ENCODE data around the gene GPATCH2.

The GPATCH2 gene

DNA sequence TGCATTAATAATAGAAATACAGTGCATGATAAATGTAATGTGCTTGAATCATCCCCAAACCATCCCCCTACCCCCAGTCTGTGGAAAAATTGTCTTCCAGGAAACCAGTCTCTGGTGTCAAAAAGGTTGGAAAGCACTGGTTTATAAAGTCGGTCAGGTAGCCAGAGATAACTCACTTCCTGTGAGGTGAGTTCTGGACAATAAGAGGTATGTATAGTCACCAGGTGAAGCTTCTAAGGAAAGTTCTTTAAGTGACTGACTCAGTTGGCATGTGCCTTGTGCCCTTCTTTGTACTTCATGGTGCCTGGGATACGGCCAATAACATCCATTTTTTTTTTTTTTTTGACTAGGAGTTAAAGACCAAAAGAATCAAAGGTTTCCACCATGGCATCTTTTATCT, 103.7 kb downstream of the GPATCH2 start:
- Histone ChIP-seq H3K79me2 (ENCODE audit: control insufficient read depth, insufficient read depth, low read length, poor library complexity) (no peaks in the 10 kb centered on the region), H2BK120ac (ENCODE audit: insufficient read depth, low read length, poor library complexity) (no peak overlapping the region), H3K18ac (ENCODE audit: low read length) (no peak overlapping the region), H2BK12ac (ENCODE audit: low read length) (no peak overlapping the region), H3K27me3 (ENCODE audit: insufficient read depth, low read length) (no peaks in the 10 kb centered on the region), H3K9me3 (ENCODE audit: insufficient read depth, low read depth, low read length) (no peaks in the 10 kb centered on the region), H4K8ac (ENCODE audit: low read depth, low read length) (no peak overlapping the region), H4K91ac (ENCODE audit: low read depth, low read length) (no peak overlapping the region), H3K4me1 (ENCODE audit: control insufficient read depth in 1 of 2, insufficient read depth in 2 of 2, low read length in 2 of 2) (no peaks in the 10 kb centered on the region), H3K4me2 (ENCODE audit: low read length) (no peak overlapping the region), H2AFZ (ENCODE audit: insufficient read depth, low read length, poor library complexity) (no peak overlapping the region), H3K27ac (ENCODE audit: low read depth, low read length) (no peak overlapping the region), H4K12ac (ENCODE audit: low read depth, low read length) (no peak overlapping the region), H3K79me1 (ENCODE audit: low read length) (no peaks in the 10 kb centered on the region), H3K36me3 (ENCODE audit: control insufficient read depth in 1 of 2, insufficient read depth in 2 of 2, low read length in 2 of 2) (no peaks in the 10 kb centered on the region), H3K4me3 (ENCODE audit: low read depth, low read length) (no peak overlapping the region), H2BK5ac (ENCODE audit: low read depth, low read length, poor library complexity) (no peak overlapping the region), H2AK5ac (ENCODE audit: low read length) (no peak overlapping the region), H3K4ac (ENCODE audit: low read depth, low read length) (no peak overlapping the region), H3K9ac (ENCODE audit: low read length) (no peak overlapping the region), H3K14ac (ENCODE audit: low read length) (no peak overlapping the region), H3K23ac (ENCODE audit: low read length) (no peak overlapping the region)
- no CpG with 5 or more reads among the region's 2 CpGs for WGBS (ENCODE audit: extremely low coverage, insufficient coverage, insufficient read length)
- DNase-seq, result peak; percentile 3 to 61

DNA sequence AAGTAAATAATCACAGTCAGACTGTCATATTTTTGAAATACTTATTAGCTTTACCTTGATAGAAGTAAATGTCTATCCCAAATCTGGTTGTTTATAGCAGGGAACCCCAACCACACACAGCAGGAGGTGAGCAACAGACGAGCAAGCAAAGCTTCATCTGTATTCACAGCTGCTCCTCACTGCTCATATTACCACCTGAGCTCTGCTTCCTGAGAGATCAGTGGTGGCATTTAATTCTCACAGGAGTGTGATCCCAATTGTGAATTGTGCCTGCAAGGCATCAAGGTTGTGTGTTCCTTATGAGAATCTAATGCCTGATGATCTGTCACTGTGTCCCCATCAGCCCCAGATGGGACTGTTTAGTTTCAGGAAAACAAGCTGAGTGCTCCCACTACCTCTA, 104.3 kb downstream of the GPATCH2 start:
- Histone ChIP-seq H3K4me1 (ENCODE audit: control insufficient read depth in 1 of 2, insufficient read depth in 2 of 2, low read length in 2 of 2) (no peaks in the 10 kb centered on the region), H2AFZ (ENCODE audit: insufficient read depth, low read length, poor library complexity) (no peak overlapping the region), H3K79me2 (ENCODE audit: control insufficient read depth, insufficient read depth, low read length, poor library complexity) (no peaks in the 10 kb centered on the region), H4K91ac (ENCODE audit: low read depth, low read length) (no peak overlapping the region), H2BK5ac (ENCODE audit: low read depth, low read length, poor library complexity) (no peak overlapping the region), H3K23ac (ENCODE audit: low read length) (no peak overlapping the region), H3K4me3 (ENCODE audit: low read depth, low read length) (no peak overlapping the region), H4K8ac (ENCODE audit: low read depth, low read length) (no peak overlapping the region), H3K27ac (ENCODE audit: low read depth, low read length) (no peak overlapping the region), H3K27me3 (ENCODE audit: insufficient read depth, low read length) (no peaks in the 10 kb centered on the region), H3K18ac (ENCODE audit: low read length) (no peak overlapping the region), H3K4me2 (ENCODE audit: low read length) (no peak overlapping the region), H3K14ac (ENCODE audit: low read length) (no peak overlapping the region), H3K9ac (ENCODE audit: low read length) (peak overlapping the region; percentile 28), H2AK5ac (ENCODE audit: low read length) (no peak overlapping the region), H3K9me3 (ENCODE audit: insufficient read depth, low read depth, low read length) (no peaks in the 10 kb centered on the region), H4K12ac (ENCODE audit: low read depth, low read length) (no peak overlapping the region), H2BK120ac (ENCODE audit: insufficient read depth, low read length, poor library complexity) (no peak overlapping the region), H2BK12ac (ENCODE audit: low read length) (no peak overlapping the region), H3K79me1 (ENCODE audit: low read length) (no peaks in the 10 kb centered on the region), H3K4ac (ENCODE audit: low read depth, low read length) (no peak overlapping the region), H3K36me3 (ENCODE audit: control insufficient read depth in 1 of 2, insufficient read depth in 2 of 2, low read length in 2 of 2) (no peaks in the 10 kb centered on the region)
- no CpG with 5 or more reads among the region's 1 CpG for WGBS (ENCODE audit: extremely low coverage, insufficient coverage, insufficient read length)
- DNase-seq, result no peak

DNA sequence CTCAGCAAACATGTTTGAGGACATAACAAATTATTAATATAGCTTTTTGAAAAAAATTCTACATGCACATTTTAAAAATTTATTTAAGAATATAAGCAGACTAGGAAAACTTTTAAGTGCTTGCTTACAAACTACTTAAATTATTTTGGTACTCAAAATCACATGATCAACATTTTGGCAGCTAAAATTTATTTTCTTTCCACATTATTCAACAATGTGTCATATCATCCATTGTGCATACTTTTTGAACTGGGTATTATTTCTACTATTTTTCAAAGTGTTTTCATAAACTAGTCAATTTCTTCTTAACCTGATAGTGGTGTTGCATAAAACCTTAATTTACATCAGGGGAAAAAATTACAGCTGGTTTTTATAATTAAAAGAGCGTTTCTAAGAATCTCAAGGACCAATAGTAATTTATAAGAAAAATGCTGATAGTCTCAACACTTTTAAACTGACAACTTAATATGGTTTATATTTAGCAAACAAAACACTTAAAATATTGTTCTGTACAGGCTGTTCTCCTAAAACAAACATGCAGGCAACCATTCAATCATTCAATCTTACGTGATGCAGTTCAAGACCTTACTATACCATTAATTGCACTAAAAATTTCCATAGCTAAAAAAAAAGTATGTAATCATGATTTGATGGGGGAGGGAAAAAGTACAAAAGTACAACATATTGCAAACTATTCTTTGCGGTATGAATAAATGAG, 105.0 kb downstream of the GPATCH2 start:
- Histone ChIP-seq H2AFZ (ENCODE audit: insufficient read depth, low read length, poor library complexity) (no peak overlapping the region), H3K79me1 (ENCODE audit: low read length) (no peaks in the 10 kb centered on the region), H3K36me3 (ENCODE audit: control insufficient read depth in 1 of 2, insufficient read depth in 2 of 2, low read length in 2 of 2) (no peaks in the 10 kb centered on the region), H3K9me3 (ENCODE audit: insufficient read depth, low read depth, low read length) (no peaks in the 10 kb centered on the region), H2BK120ac (ENCODE audit: insufficient read depth, low read length, poor library complexity) (no peak overlapping the region), H3K79me2 (ENCODE audit: control insufficient read depth, insufficient read depth, low read length, poor library complexity) (no peaks in the 10 kb centered on the region), H3K4ac (ENCODE audit: low read depth, low read length) (no peak overlapping the region), H2BK12ac (ENCODE audit: low read length) (no peak overlapping the region), H3K9ac (ENCODE audit: low read length) (no peak overlapping the region), H4K8ac (ENCODE audit: low read depth, low read length) (no peak overlapping the region), H3K4me2 (ENCODE audit: low read length) (no peak overlapping the region), H2AK5ac (ENCODE audit: low read length) (no peak overlapping the region), H2BK5ac (ENCODE audit: low read depth, low read length, poor library complexity) (no peak overlapping the region), H3K27me3 (ENCODE audit: insufficient read depth, low read length) (no peaks in the 10 kb centered on the region), H3K18ac (ENCODE audit: low read length) (no peak overlapping the region), H3K4me3 (ENCODE audit: low read depth, low read length) (no peak overlapping the region), H3K14ac (ENCODE audit: low read length) (no peak overlapping the region), H3K23ac (ENCODE audit: low read length) (no peak overlapping the region), H3K4me1 (ENCODE audit: control insufficient read depth in 1 of 2, insufficient read depth in 2 of 2, low read length in 2 of 2) (no peaks in the 10 kb centered on the region), H4K91ac (ENCODE audit: low read depth, low read length) (no peak overlapping the region), H3K27ac (ENCODE audit: low read depth, low read length) (no peak overlapping the region), H4K12ac (ENCODE audit: low read depth, low read length) (no peak overlapping the region)
- no CpG with 5 or more reads among the region's 3 CpGs for WGBS (ENCODE audit: extremely low coverage, insufficient coverage, insufficient read length)
- DNase-seq, result no peak

DNA sequence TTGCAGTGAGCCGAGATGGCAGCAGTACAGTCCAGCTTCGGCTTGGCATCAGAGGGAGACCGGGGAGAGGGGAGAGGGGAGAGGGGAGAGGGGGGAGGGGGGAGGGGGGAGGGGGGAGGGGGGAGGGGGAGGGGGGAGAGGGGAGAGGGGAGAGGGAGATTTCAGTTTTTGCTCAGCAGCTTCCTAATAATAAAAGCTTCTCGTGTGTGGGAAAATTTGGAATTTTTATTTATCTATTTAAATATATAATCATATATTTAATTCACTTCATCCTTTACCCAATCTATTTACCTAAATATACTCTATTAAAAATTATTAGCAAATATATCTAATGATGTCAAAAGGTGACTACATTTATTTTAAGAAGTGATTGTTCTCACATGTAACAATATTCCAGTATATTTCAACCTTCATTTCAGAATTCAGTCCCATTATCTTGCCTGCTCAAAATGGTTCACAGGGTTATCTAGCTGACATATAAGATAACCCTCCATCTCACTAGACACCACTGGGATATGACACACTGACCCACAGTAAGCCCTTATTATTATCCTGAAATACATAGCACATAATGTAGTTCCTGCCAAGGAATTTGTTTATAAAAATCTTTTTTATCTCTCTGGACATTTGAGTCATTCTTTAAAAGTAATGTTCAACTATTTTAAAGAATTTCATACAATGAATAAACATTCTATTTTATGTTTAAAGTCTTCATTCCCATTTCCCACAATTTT, 105.9 kb downstream of the GPATCH2 start:
- H3K79me1 ChIP-seq (ENCODE audit: low read length), result no peaks in the 10 kb centered on the region
- H4K12ac ChIP-seq (ENCODE audit: low read depth, low read length), result no peak overlapping the region
- WGBS (ENCODE audit: extremely low coverage, insufficient coverage, insufficient read length), result no CpG with 5 or more reads among the region's 4 CpGs
- H3K9ac ChIP-seq (ENCODE audit: low read length), result no peak overlapping the region
- DNase-seq, result no peak
- H3K23ac ChIP-seq (ENCODE audit: low read length), result no peak overlapping the region
- no peak overlapping the region for H3K4ac ChIP-seq (ENCODE audit: low read depth, low read length)
- no peak overlapping the region for H3K18ac ChIP-seq (ENCODE audit: low read length)
- H4K91ac ChIP-seq (ENCODE audit: low read depth, low read length), result no peak overlapping the region
- no peak overlapping the region for H2BK5ac ChIP-seq (ENCODE audit: low read depth, low read length, poor library complexity)
- H3K27ac ChIP-seq (ENCODE audit: low read depth, low read length), result no peak overlapping the region
- no peak overlapping the region for H3K14ac ChIP-seq (ENCODE audit: low read length)
- no peak overlapping the region for H2BK120ac ChIP-seq (ENCODE audit: insufficient read depth, low read length, poor library complexity)
- H3K79me2 ChIP-seq (ENCODE audit: control insufficient read depth, insufficient read depth, low read length, poor library complexity), result no peaks in the 10 kb centered on the region
- H2AFZ ChIP-seq (ENCODE audit: insufficient read depth, low read length, poor library complexity), result no peak overlapping the region
- H4K8ac ChIP-seq (ENCODE audit: low read depth, low read length), result no peak overlapping the region
- no peak overlapping the region for H2AK5ac ChIP-seq (ENCODE audit: low read length)
- H3K36me3 ChIP-seq (ENCODE audit: control insufficient read depth in 1 of 2, insufficient read depth in 2 of 2, low read length in 2 of 2), result no peaks in the 10 kb centered on the region
- H3K27me3 ChIP-seq (ENCODE audit: insufficient read depth, low read length), result no peaks in the 10 kb centered on the region
- no peaks in the 10 kb centered on the region for H3K4me1 ChIP-seq (ENCODE audit: control insufficient read depth in 1 of 2, insufficient read depth in 2 of 2, low read length in 2 of 2)
- H2BK12ac ChIP-seq (ENCODE audit: low read length), result no peak overlapping the region
- H3K9me3 ChIP-seq (ENCODE audit: insufficient read depth, low read depth, low read length), result no peaks in the 10 kb centered on the region
- no peak overlapping the region for H3K4me2 ChIP-seq (ENCODE audit: low read length)
- H3K4me3 ChIP-seq (ENCODE audit: low read depth, low read length), result no peak overlapping the region

Data from trophoblast cell (in vitro differentiated cells and primary cell).